ENCODE measurements around the gene CDC42SE2. TPM values are rescaled to one million over a fixed set of nuclear protein-coding genes. Genes with fewer than 3 reads are reported as not detected.
A peak's percentile ranks its signal among the peaks of the same experiment; 100 is the strongest.

Gene CDC42SE2
- total RNA-seq, 1 donor from 2014 or later, result 24.1 TPM

DNA sequence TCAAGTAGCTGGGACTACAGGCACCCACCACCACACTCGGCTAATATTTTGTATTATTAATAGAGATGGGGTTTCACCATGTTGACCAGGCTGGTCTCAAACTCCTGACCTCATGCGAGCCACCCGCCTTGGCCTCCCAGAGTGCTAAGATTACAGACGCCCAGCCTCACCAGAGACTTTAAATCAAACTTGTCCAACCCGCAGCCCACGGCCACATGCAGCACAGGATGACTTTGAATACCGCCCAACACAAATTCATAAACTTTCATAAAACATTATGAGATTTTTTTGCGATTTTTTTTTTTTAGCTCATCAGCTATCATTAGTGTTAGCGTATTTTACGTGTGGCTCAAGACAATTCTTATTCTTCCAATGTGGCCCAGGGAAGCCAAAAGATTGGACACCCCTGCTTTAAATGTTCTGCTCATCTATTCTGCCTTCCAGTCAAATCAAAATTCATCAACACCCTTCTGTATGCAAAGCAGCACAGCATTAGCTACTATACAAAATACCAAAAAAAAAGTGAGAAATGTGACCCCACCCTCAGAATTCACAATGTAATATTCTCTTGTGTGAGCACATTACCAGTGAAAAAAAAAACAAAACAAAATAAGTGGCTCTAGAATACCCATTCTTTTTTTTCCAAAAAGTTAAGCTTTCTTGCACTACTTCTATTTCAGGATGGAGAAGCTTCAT lies 42.7 kb upstream of the CDC42SE2 start:
- H2AFZ ChIP-seq (ENCODE audit: low read depth, low read length), result no peak overlapping the region
- H3K4me3 Mint-ChIP-seq (ENCODE audit: unreplicated experiment), result no peak overlapping the region
- no peak overlapping the region for H3K27ac Mint-ChIP-seq (ENCODE audit: unreplicated experiment)
- H4K20me1 ChIP-seq (ENCODE audit: insufficient read depth, low read length), result no peaks in the 10 kb centered on the region
- H3K4me1 Mint-ChIP-seq (ENCODE audit: low read depth, unreplicated experiment), result peaks cover 12% of the 10 kb centered on the region
- no peaks in the 10 kb centered on the region for H3K36me3 ChIP-seq (ENCODE audit: insufficient read depth, low read length)
- no peak overlapping the region for H3K27ac ChIP-seq (ENCODE audit: low read depth, low read length)
- no peak for FAIRE-seq
- H3K4me1 ChIP-seq (ENCODE audit: insufficient read depth, low read length), result no peaks in the 10 kb centered on the region
- no peak overlapping the region for H3K4me3 ChIP-seq (ENCODE audit: insufficient read depth, low read depth, low read length)
- H3K4me2 ChIP-seq (ENCODE audit: low read length), result no peak overlapping the region
- DNase-seq (ENCODE audit: low read depth), result no peak
- H3K9me3 Mint-ChIP-seq (ENCODE audit: unreplicated experiment), result no peaks in the 10 kb centered on the region
- H3K9ac ChIP-seq (ENCODE audit: low read length), result no peak overlapping the region
- no peaks in the 10 kb centered on the region for H3K27me3 ChIP-seq (ENCODE audit: insufficient read depth, low read length)
- no peaks in the 10 kb centered on the region for H3K27me3 Mint-ChIP-seq (ENCODE audit: low read depth, unreplicated experiment)
- no peaks in the 10 kb centered on the region for H3K9me3 ChIP-seq (ENCODE audit: insufficient read depth, low read depth, low read length)
- TF ChIP-seq EZH2 (IDR thresholded peaks at IDR 0.05; ENCODE audit: insufficient read depth, low read length), result no peak
- TF ChIP-seq, protein P1, sequence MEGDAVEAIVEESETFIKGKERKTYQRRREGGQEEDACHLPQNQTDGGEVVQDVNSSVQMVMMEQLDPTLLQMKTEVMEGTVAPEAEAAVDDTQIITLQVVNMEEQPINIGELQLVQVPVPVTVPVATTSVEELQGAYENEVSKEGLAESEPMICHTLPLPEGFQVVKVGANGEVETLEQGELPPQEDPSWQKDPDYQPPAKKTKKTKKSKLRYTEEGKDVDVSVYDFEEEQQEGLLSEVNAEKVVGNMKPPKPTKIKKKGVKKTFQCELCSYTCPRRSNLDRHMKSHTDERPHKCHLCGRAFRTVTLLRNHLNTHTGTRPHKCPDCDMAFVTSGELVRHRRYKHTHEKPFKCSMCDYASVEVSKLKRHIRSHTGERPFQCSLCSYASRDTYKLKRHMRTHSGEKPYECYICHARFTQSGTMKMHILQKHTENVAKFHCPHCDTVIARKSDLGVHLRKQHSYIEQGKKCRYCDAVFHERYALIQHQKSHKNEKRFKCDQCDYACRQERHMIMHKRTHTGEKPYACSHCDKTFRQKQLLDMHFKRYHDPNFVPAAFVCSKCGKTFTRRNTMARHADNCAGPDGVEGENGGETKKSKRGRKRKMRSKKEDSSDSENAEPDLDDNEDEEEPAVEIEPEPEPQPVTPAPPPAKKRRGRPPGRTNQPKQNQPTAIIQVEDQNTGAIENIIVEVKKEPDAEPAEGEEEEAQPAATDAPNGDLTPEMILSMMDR (IDR thresholded peaks at IDR 0.05; ENCODE audit: insufficient read depth, low read depth, low read length), result no peak
- no peaks in the 10 kb centered on the region for H3K79me2 ChIP-seq (ENCODE audit: insufficient read depth, low read length)
- no peaks in the 10 kb centered on the region for H3K36me3 Mint-ChIP-seq (ENCODE audit: low read depth, unreplicated experiment)

DNA sequence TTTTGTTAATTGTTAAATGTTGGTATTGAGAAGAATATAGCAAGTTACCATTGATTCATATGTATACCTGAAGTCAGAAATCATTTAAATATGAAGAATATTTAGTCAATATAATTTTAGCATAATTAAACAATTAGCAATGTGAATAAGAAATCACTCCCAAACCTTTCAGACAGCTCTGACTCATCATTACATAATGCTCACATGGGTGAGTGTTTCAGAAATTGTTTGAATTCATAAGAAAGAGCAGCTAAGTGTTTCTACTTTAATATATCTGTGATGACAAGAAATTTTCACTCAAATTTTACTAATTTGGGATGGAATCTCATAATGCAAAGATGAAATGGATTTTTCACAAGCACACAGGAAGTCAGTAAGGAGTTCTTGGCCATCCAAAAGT lies 42.0 kb upstream of the CDC42SE2 start:
- Histone ChIP-seq H3K27ac (ENCODE audit: low read depth, low read length) (no peak overlapping the region), H3K9me3 (ENCODE audit: insufficient read depth, low read depth, low read length) (no peaks in the 10 kb centered on the region), H4K20me1 (ENCODE audit: insufficient read depth, low read length) (no peaks in the 10 kb centered on the region), H2AFZ (ENCODE audit: low read depth, low read length) (no peak overlapping the region), H3K9ac (ENCODE audit: low read length) (no peak overlapping the region), H3K36me3 (ENCODE audit: insufficient read depth, low read length) (no peaks in the 10 kb centered on the region), H3K4me1 (ENCODE audit: insufficient read depth, low read length) (no peaks in the 10 kb centered on the region), H3K27me3 (ENCODE audit: insufficient read depth, low read length) (no peaks in the 10 kb centered on the region), H3K4me3 (ENCODE audit: insufficient read depth, low read depth, low read length) (no peak overlapping the region), H3K79me2 (ENCODE audit: insufficient read depth, low read length) (no peaks in the 10 kb centered on the region), H3K4me2 (ENCODE audit: low read length) (peak overlapping the region; percentile 29)
- FAIRE-seq (no peak), DNase-seq (ENCODE audit: low read depth) (peak; percentile 56)
- Mint-ChIP-seq H3K36me3 (ENCODE audit: low read depth, unreplicated experiment) (no peaks in the 10 kb centered on the region), H3K4me3 (ENCODE audit: unreplicated experiment) (no peak overlapping the region), H3K27ac (ENCODE audit: unreplicated experiment) (no peak overlapping the region), H3K9me3 (ENCODE audit: unreplicated experiment) (no peaks in the 10 kb centered on the region), H3K4me1 (ENCODE audit: low read depth, unreplicated experiment) (peaks cover 12% of the 10 kb centered on the region), H3K27me3 (ENCODE audit: low read depth, unreplicated experiment) (no peaks in the 10 kb centered on the region)
- no peak for TF ChIP-seq EZH2 (IDR thresholded peaks at IDR 0.05; ENCODE audit: insufficient read depth, low read length)
- TF ChIP-seq, protein P1 (IDR thresholded peaks at IDR 0.05; ENCODE audit: insufficient read depth, low read depth, low read length), result no peak

DNA sequence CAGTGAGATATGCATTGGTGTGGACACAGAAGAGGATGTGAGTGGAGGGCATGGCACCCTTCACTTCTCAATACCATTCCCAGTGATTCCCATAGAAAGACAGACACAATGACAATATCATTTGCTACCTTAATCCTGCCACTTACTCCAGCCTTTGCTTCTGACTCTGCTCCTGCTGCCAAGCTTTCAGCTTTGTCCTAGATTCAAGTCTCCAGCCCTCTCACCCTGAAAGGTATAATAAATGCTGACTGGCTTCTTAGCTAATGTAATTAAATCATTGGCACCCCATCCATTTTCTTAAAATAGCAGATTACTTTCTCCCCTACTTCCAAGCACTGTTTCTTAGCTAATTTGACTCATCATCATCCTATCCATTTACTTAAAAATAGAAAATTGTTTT lies 41.1 kb upstream of the CDC42SE2 start:
- DNase-seq (ENCODE audit: low read depth), result no peak
- Mint-ChIP-seq H3K4me3 (ENCODE audit: unreplicated experiment) (no peak overlapping the region), H3K27me3 (ENCODE audit: low read depth, unreplicated experiment) (no peaks in the 10 kb centered on the region), H3K9me3 (ENCODE audit: unreplicated experiment) (no peaks in the 10 kb centered on the region), H3K36me3 (ENCODE audit: low read depth, unreplicated experiment) (no peaks in the 10 kb centered on the region), H3K4me1 (ENCODE audit: low read depth, unreplicated experiment) (peaks cover 12% of the 10 kb centered on the region), H3K27ac (ENCODE audit: unreplicated experiment) (no peak overlapping the region)
- no peak for FAIRE-seq
- H3K36me3 ChIP-seq (ENCODE audit: insufficient read depth, low read length), result no peaks in the 10 kb centered on the region
- no peak overlapping the region for H3K4me2 ChIP-seq (ENCODE audit: low read length)
- no peak overlapping the region for H3K9ac ChIP-seq (ENCODE audit: low read length)
- H2AFZ ChIP-seq (ENCODE audit: low read depth, low read length), result no peak overlapping the region
- H4K20me1 ChIP-seq (ENCODE audit: insufficient read depth, low read length), result no peaks in the 10 kb centered on the region
- H3K79me2 ChIP-seq (ENCODE audit: insufficient read depth, low read length), result no peaks in the 10 kb centered on the region
- H3K9me3 ChIP-seq (ENCODE audit: insufficient read depth, low read depth, low read length), result no peaks in the 10 kb centered on the region
- no peaks in the 10 kb centered on the region for H3K4me1 ChIP-seq (ENCODE audit: insufficient read depth, low read length)
- H3K27me3 ChIP-seq (ENCODE audit: insufficient read depth, low read length), result no peaks in the 10 kb centered on the region
- no peak overlapping the region for H3K27ac ChIP-seq (ENCODE audit: low read depth, low read length)
- TF ChIP-seq, protein P1 (IDR thresholded peaks at IDR 0.05; ENCODE audit: insufficient read depth, low read depth, low read length), result no peak
- TF ChIP-seq EZH2 (IDR thresholded peaks at IDR 0.05; ENCODE audit: insufficient read depth, low read length), result no peak
- H3K4me3 ChIP-seq (ENCODE audit: insufficient read depth, low read depth, low read length), result no peak overlapping the region
